Nephron (organoid): ENCODE data around the gene MYLK.

Experiments
- H3K27ac Mint-ChIP-seq, 3 experiments: 2 replicates each; pipeline ENCODE4 v1.8.0; 2020; ENCODE audit warnings: mixed read lengths in 3 of 3, mild to moderate bottlenecking in 2 of 3, moderate library complexity in 1 of 3
- H3K27me3 Mint-ChIP-seq: 2 replicates; pipeline ENCODE4 v1.8.0; 2021; ENCODE audit warnings: low read depth, mild to moderate bottlenecking, moderate library complexity, mixed read lengths
- H3K36me3 Mint-ChIP-seq: 2 replicates; pipeline ENCODE4 v1.8.0; 2020; ENCODE audit warnings: low read depth, mixed read lengths
- H3K4me1 Mint-ChIP-seq: 2 replicates; pipeline ENCODE4 v1.8.0; 2020; ENCODE audit warnings: mixed read lengths
- H3K4me3 Mint-ChIP-seq, 3 experiments: 2 replicates each; pipeline ENCODE4 v1.8.0; 2020; ENCODE audit warnings: mild to moderate bottlenecking in 3 of 3, mixed read lengths in 3 of 3, moderate library complexity in 2 of 3
- H3K9me3 Mint-ChIP-seq: 2 replicates; pipeline ENCODE4 v1.8.0; 2020; ENCODE audit warnings: mixed read lengths
- TF ChIP-seq, protein P1 (sequence below), 3 experiments: fragments of 200-600 bp; sonication (generic); IDR thresholded peaks; one replicate each; pipeline ENCODE4 v1.5.0; 2021; ENCODE audit warnings: antibody characterized with exemption in 3 of 3; ENCODE audit not compliant: unreplicated experiment in 3 of 3

MYLK gene

DNA sequence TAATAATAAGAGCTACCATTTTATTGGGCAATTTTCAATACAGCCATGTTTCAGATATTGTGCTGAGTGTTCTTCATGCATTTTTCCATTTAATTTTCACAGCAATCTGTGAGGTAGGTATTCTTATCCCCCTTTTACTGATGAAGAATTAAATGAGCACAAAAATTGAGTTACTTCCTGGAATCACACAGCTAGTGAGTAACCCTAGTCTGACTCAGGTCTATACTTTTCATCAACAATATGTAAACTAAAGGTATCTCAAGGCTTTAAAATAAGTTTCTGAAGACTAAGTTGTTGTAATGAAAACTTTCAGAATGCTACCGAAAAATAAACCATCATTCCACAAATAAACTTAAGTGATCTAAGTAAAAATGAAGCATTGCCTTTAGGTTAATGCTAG is 321.6 kb downstream of the MYLK start:
- TF ChIP-seq, protein P1, sequence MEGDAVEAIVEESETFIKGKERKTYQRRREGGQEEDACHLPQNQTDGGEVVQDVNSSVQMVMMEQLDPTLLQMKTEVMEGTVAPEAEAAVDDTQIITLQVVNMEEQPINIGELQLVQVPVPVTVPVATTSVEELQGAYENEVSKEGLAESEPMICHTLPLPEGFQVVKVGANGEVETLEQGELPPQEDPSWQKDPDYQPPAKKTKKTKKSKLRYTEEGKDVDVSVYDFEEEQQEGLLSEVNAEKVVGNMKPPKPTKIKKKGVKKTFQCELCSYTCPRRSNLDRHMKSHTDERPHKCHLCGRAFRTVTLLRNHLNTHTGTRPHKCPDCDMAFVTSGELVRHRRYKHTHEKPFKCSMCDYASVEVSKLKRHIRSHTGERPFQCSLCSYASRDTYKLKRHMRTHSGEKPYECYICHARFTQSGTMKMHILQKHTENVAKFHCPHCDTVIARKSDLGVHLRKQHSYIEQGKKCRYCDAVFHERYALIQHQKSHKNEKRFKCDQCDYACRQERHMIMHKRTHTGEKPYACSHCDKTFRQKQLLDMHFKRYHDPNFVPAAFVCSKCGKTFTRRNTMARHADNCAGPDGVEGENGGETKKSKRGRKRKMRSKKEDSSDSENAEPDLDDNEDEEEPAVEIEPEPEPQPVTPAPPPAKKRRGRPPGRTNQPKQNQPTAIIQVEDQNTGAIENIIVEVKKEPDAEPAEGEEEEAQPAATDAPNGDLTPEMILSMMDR (IDR thresholded peaks at IDR 0.05; ENCODE audit: unreplicated experiment in 3 of 3), result no peak
- H3K36me3 Mint-ChIP-seq, result peaks cover 19% of the 10 kb centered on the region

DNA sequence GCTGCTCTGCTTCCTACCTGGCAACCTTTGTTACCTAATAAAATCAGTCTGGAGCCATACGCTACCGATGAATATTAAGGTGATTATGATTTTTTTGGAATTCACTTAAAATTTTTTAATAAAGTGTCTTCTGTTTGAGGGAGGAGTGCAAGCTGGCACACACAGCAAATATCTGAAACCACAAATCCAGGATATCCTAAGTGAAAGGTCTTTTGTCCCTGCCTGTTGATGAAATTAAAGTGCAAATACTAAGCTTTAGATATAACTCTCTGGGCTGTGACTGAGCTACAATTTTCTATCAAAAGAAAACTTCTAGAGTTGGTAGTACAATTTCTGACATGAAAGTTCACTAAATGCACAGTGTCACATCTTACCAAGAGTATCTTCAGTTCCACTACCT is 322.9 kb downstream of the MYLK start:
- Mint-ChIP-seq H3K4me1 (no peaks in the 10 kb centered on the region), H3K27ac (no peak overlapping the region), H3K27me3 (no peaks in the 10 kb centered on the region), H3K4me3 (no peak overlapping the region), H3K9me3 (peaks cover 7% of the 10 kb centered on the region), H3K36me3 (peaks cover 27% of the 10 kb centered on the region)
- TF ChIP-seq, protein P1 (IDR thresholded peaks at IDR 0.05; ENCODE audit: unreplicated experiment in 3 of 3), result no peak

More for the DNA sequence above, 321.6 kb downstream of the MYLK start:
- no peaks in the 10 kb centered on the region for H3K9me3 Mint-ChIP-seq
- H3K4me1 Mint-ChIP-seq, result no peaks in the 10 kb centered on the region
- H3K27ac Mint-ChIP-seq, result no peak overlapping the region
- H3K27me3 Mint-ChIP-seq, result no peaks in the 10 kb centered on the region
- H3K4me3 Mint-ChIP-seq, result no peak overlapping the region
